Vagina (tissue), 2 donors: Measurements from ENCODE around the gene SPINDOC. TPM values are rescaled to one million over a fixed set of nuclear protein-coding genes. Genes with fewer than 3 reads are reported as not detected.

ENCODE experiments used
- DNase-seq, 2 donors: peaks; one replicate each; pipeline ENCODE4 v3.0.0-alpha.2; 2017; ENCODE audit errors: extremely low spot score in 2 of 2
- H3K27ac ChIP-seq: fragments of 200-600 bp; sonication (generic); one replicate; pipeline ENCODE4 v1.5.1; 2019
- H3K27me3 ChIP-seq: fragments of 200-600 bp; sonication (generic); one replicate; pipeline ENCODE4 v1.5.1; 2019
- H3K36me3 ChIP-seq, 2 donors: fragments of 200-600 bp; sonication (generic); one replicate each; pipeline ENCODE4 v1.5.1; 2017 to 2019
- H3K4me1 ChIP-seq: fragments of 200-600 bp; sonication (generic); one replicate; pipeline ENCODE4 v1.5.1; 2019
- H3K4me3 ChIP-seq, 2 donors: fragments of 200-600 bp; sonication (generic); 1 replicate in 1 of 2; 2 replicates in 1 of 2; pipeline ENCODE4 v1.5.1; 2016 to 2019
- H3K9me3 ChIP-seq: fragments of 200-600 bp; sonication (generic); one replicate; pipeline ENCODE4 v1.5.1; 2019
- POLR2A ChIP-seq, 2 donors: fragments of 450-650 bp; IDR thresholded peaks; one replicate each; pipeline ENCODE4 v1.6.1; 2017; ENCODE audit warnings: antibody characterized with exemption in 2 of 2, mild to moderate bottlenecking in 2 of 2, moderate library complexity in 2 of 2
- POLR2AphosphoS5 ChIP-seq, 2 donors: sonication (generic); formaldehyde crosslinking; IDR thresholded peaks; one replicate each; pipeline ENCODE4 v1.9.0; 2017; ENCODE audit warnings: antibody characterized with exemption in 2 of 2, mild to moderate bottlenecking in 2 of 2, low read depth in 1 of 2; ENCODE audit not compliant: insufficient read depth in 1 of 2
- intact Hi-C: fragments of 100-400 bp; cut with DNase I; formaldehyde crosslinking; loops from one replicate; pipeline ENCODE4 v1.15.1; 2023
- total RNA-seq: library from RNA; depleted of rRNA; stranded (reverse); fragments of >200 nt; gene quantifications from one replicate; pipeline ENCODE4 v1.2.3, GENCODE V29; 2016
- TF ChIP-seq, protein P1 (sequence below), 3 experiments: fragments of 450-650 bp in 2 of 3; fragments of 200-600 bp in 1 of 3; sonication (generic) in 1 of 3; IDR thresholded peaks; one replicate each; pipeline ENCODE4 v1.5.1; 2017 to 2019; ENCODE audit warnings: antibody characterized with exemption in 3 of 3, mild to moderate bottlenecking in 2 of 3, moderate library complexity in 2 of 3

Gene SPINDOC
- total RNA-seq, 1 donor from 2014 or later = 6.6 TPM

DNA sequence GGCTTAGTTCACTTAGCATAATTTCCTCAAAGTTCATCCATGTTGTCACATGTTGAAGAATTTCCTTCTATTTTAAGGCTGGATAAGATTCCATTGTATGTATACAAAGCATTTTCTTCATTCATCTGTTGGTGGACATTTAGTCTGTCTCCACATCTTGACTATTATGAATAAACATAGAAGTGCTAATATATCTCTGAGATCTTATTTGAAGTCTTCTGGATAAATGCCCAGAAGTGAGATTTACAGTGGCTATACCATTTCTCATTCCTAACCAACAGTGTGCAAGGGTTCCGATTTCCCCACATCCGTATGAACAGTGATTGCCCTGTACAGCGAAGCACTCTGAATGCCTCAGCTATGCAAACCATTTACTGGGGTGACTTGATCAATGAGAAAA lies 38.1 kb upstream of the SPINDOC start:
- peaks cover 1% of the 10 kb centered on the region for H3K4me1 ChIP-seq
- H3K9me3 ChIP-seq = no peaks in the 10 kb centered on the region
- H3K4me3 ChIP-seq = no peak overlapping the region
- H3K36me3 ChIP-seq = no peaks in the 10 kb centered on the region
- no peaks in the 10 kb centered on the region for H3K27me3 ChIP-seq
- no peak overlapping the region for H3K27ac ChIP-seq
- intact Hi-C loops = no loop called here
- TF ChIP-seq, protein P1, sequence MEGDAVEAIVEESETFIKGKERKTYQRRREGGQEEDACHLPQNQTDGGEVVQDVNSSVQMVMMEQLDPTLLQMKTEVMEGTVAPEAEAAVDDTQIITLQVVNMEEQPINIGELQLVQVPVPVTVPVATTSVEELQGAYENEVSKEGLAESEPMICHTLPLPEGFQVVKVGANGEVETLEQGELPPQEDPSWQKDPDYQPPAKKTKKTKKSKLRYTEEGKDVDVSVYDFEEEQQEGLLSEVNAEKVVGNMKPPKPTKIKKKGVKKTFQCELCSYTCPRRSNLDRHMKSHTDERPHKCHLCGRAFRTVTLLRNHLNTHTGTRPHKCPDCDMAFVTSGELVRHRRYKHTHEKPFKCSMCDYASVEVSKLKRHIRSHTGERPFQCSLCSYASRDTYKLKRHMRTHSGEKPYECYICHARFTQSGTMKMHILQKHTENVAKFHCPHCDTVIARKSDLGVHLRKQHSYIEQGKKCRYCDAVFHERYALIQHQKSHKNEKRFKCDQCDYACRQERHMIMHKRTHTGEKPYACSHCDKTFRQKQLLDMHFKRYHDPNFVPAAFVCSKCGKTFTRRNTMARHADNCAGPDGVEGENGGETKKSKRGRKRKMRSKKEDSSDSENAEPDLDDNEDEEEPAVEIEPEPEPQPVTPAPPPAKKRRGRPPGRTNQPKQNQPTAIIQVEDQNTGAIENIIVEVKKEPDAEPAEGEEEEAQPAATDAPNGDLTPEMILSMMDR (IDR thresholded peaks at IDR 0.05) = no peak
- no peak for TF ChIP-seq POLR2A (IDR thresholded peaks at IDR 0.05)
- TF ChIP-seq POLR2AphosphoS5 (IDR thresholded peaks at IDR 0.05; ENCODE audit: insufficient read depth in 1 of 2, low read depth in 1 of 2) = no peak
- no peak for DNase-seq

DNA sequence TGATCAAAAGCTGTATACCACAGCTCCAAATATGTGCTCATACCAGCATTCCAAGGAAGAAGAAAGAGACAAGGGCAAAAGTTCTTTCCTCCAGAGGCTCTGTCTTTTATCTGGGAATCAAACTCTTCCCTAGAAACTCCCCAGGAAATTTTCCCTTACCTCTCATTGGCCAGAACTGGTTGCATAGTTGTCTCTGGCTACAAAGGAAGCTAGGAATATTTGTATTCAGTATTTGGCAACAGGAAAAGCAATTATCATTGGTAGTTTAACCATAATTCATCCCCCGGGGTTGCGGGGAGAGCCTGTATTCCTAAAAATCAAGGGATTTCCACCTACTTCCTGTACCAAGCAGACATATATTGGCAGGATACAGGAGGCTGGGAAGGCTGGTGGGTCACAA lies 34.2 kb upstream of the SPINDOC start:
- DNase-seq = no peak
- Histone ChIP-seq H3K36me3 (no peaks in the 10 kb centered on the region), H3K27me3 (no peaks in the 10 kb centered on the region), H3K27ac (no peak overlapping the region), H3K4me3 (no peak overlapping the region), H3K4me1 (no peaks in the 10 kb centered on the region), H3K9me3 (no peaks in the 10 kb centered on the region)
- TF ChIP-seq, protein P1 (IDR thresholded peaks at IDR 0.05) = no peak
- TF ChIP-seq POLR2A (IDR thresholded peaks at IDR 0.05) (no peak), POLR2AphosphoS5 (IDR thresholded peaks at IDR 0.05; ENCODE audit: insufficient read depth in 1 of 2, low read depth in 1 of 2) (no peak)
- intact Hi-C loops = no loop called here

DNA sequence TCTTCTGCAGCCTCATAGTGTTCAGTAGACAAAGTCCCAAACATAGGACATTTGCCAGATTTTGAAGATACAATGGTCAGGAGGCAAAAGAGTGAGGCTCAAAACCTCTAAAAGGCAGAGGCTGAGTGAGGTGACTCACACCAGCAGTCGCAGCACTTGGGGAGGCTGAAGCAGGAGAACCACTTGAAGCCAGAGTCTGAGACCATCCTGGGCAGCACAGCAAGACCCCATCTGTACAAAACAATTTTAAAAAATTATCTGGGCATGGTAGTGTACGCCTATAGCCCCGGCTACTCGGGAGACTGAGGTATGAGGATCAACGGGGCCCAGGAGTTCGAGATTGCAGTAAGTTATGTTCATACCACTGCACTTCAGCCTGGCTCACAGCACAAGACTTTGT lies 30.5 kb upstream of the SPINDOC start:
- H3K27ac ChIP-seq = no peak overlapping the region
- no peak overlapping the region for H3K4me3 ChIP-seq
- TF ChIP-seq, protein P1 (IDR thresholded peaks at IDR 0.05) = no peak
- TF ChIP-seq POLR2A (IDR thresholded peaks at IDR 0.05) = no peak
- TF ChIP-seq POLR2AphosphoS5 (IDR thresholded peaks at IDR 0.05; ENCODE audit: insufficient read depth in 1 of 2, low read depth in 1 of 2) = no peak
- H3K27me3 ChIP-seq = no peaks in the 10 kb centered on the region
- intact Hi-C loops = no loop called here
- no peak for DNase-seq
- H3K9me3 ChIP-seq = no peaks in the 10 kb centered on the region
- no peaks in the 10 kb centered on the region for H3K36me3 ChIP-seq
- no peaks in the 10 kb centered on the region for H3K4me1 ChIP-seq

DNA sequence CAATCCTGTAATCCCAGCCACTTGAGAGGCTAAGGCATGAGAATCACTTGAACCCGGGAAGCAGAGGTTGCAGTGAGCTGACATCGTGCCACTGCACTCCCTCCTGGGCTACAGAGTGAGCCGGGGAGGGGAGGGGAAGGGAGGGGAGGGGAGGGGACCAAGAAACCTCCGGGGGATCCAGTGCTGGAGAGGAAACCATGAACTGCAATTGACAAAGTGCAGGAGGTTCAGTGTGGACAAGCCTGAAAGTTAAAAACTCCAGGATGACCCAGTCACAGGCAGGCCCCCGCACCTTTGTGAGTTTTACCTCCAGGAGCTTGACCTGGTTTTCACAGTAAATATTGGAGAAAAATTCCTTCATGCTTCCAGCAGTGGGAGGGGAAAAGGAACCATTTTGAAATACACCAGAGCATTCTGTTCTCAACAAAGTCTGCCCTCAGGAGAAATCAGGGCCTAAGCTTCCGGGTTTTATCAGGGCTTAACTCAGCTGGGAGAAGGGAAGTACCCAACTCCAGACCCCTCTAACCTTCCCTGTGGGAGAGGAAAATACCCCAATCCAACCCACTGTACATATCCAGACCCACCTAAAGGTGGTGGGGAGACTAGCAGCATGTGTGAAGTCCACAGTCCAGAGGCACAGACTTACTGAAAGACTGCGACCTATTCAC lies 29.2 kb upstream of the SPINDOC start:
- H3K27me3 ChIP-seq = no peaks in the 10 kb centered on the region
- DNase-seq = no peak
- H3K36me3 ChIP-seq = no peaks in the 10 kb centered on the region
- intact Hi-C loops = no loop called here
- TF ChIP-seq, protein P1 (IDR thresholded peaks at IDR 0.05) = no peak
- TF ChIP-seq POLR2A (IDR thresholded peaks at IDR 0.05) = no peak
- TF ChIP-seq POLR2AphosphoS5 (IDR thresholded peaks at IDR 0.05; ENCODE audit: insufficient read depth in 1 of 2, low read depth in 1 of 2) = no peak
- no peak overlapping the region for H3K27ac ChIP-seq
- H3K9me3 ChIP-seq = no peaks in the 10 kb centered on the region
- no peaks in the 10 kb centered on the region for H3K4me1 ChIP-seq
- no peak overlapping the region for H3K4me3 ChIP-seq

DNA sequence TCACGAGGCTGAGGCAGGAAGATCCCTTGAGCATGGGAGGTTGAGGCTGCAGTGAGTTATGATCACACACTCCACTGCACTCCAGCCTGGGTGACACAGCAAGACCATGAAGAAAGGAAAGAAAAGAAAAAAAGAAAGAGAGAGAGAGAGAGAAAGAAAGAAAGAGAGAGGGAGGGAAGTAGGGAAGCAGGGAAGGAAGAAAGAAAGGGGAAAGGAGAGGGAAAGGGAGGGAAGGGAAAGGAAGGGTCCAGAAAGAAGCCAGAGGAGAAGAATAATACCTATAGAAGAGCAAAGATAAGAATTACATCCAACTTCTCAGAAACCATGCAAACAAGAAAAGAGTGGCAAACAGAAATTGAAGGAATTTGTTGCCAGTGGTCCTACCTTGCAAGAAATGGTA lies 27.4 kb upstream of the SPINDOC start:
- H3K9me3 ChIP-seq = no peaks in the 10 kb centered on the region
- H3K27me3 ChIP-seq = no peaks in the 10 kb centered on the region
- TF ChIP-seq, protein P1 (IDR thresholded peaks at IDR 0.05) = no peak
- TF ChIP-seq POLR2AphosphoS5 (IDR thresholded peaks at IDR 0.05; ENCODE audit: insufficient read depth in 1 of 2, low read depth in 1 of 2) (no peak), POLR2A (IDR thresholded peaks at IDR 0.05) (no peak)
- H3K4me3 ChIP-seq = no peak overlapping the region
- no peaks in the 10 kb centered on the region for H3K36me3 ChIP-seq
- no peaks in the 10 kb centered on the region for H3K4me1 ChIP-seq
- no peak for DNase-seq
- intact Hi-C loops = no loop called here
- no peak overlapping the region for H3K27ac ChIP-seq
